Stimulated activated CD8-positive, alpha-beta memory T cell treated with anti-CD3 and anti-CD28 coated beads, Interleukin-7, amount 100 ng/mL, for 24 hours (primary cell): ENCODE data around the gene ENHO.
"Not testable (repeated sequence)": the region's sequence is repeated elsewhere in the genome, so short reads cannot be mapped to it uniquely, and the experiment has no call there.

Source experiments
- DNase-seq: peaks from one replicate; pipeline ENCODE4 v3.0.0-alpha.2; 2020; ENCODE audit warnings: low read depth

ENHO gene

DNA sequence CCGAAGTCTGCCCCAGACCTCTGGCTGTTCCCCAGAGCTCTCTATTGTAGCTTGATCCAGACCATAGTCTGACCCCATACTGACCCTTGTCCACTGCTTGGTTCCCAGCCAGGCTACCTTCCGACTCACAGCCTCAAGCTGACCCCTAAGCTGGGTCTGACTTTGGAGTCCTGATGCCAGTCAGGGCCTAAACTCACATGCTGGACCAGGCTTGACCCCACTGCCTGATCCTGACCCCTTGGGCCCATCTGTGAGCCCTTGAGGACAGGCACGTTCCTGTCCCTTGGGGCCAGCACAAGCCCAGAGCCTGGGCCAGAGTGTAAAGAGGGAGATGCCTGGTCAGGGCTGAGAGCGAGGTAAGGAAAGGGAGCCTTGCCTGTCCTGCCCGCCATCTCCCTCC lies 32.7 kb upstream of the ENHO start:
- no peak for DNase-seq

DNA sequence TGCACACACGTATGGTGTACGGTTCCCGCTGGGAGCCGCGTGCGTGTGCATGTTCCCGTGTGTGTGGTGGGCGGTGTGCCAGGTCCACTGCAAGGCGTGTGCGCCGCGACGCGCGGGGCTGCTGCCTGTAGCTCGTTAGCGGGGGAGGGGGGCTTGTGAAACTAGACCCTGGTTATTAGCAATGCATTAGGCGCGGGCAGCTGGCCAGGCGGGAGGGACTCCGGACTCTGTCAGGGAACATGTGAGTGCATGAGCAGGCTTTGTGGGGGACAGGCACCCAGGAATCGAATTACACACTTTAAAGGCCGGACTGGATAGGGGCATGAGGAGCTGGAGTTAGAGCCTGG lies 32.2 kb upstream of the ENHO start:
- DNase-seq: no peak

DNA sequence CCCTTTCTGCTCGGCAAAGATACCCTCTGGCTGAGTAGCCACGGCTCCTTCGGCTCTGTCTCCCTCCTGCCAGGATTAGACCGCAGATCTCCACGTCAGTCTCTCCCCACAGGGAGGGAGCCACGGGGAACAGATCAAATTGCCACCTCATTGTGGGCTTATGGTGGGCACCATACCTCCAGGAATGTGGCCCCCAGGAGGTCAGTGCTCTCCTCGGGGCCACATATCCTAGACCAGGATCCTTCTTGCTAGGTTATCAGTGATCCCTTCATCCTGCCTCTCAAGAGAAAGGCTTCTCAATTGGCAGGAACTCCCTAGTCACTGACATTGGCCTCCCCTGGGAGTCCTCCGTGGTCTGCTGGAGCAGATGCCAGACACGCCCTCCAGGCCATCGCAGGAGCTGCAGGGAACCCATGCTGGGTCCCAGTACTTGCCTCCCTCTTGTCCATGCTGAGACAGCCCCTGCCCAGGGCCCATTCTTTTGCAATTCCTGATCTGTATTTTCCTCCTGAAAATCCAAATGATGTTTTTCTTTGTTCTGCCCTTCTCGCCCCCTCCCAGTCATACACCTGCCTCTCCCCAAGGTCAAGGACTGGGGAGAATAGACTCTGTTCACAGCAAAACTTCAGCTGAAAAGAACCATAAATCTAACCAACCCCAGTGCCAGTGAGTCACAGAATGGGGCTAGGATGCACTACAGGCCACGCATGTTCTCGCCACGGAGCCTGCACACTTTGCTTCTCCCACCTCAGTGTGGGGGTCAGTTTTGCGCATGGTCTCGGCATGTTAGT lies 31.6 kb upstream of the ENHO start:
- no peak for DNase-seq

DNA sequence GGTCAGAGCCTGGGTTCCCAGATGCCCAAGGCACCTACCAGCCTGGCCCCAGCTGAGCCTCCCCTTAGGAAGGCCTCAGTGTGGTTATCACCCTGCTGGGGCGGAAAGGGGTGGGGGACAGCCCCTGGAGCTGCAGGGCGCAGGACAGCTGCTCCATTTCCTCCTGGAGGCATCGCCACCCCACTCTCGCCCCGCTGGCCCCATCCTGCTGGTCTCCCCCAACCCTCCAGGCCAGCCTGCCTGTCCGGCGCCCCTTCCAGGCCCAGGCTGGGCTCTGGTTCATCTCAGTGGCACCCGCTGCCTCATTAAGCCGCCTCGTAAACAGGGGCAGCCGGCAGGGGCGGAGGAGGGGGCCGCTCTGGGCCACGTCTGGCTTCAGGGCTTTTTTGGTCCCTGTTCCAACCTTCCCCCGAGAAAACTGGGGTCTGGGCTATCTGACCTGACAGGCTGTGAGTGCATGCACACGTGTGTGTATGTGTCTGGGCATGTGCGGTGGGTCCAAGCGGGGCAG lies 30.8 kb upstream of the ENHO start:
- DNase-seq: no peak

DNA sequence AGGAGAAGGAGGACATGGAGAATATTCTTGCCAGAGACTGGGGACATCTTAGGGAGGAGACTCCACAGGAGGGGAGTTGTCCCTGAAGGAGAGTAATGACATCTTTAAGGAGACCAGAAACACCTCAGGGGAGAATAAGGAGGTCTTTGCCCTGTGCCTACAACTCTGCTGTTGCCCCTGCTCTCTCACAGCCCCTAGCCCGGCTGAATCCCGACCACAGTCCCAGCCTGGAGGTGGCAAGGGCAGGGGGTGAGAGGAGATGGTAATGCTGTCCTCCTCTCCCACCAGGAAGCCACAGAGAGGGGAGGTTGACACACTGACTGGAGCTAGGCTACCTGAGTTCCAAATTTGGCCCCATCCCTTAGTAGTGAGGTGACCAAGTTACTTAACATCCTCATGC lies 30.2 kb upstream of the ENHO start:
- DNase-seq: no peak

DNA sequence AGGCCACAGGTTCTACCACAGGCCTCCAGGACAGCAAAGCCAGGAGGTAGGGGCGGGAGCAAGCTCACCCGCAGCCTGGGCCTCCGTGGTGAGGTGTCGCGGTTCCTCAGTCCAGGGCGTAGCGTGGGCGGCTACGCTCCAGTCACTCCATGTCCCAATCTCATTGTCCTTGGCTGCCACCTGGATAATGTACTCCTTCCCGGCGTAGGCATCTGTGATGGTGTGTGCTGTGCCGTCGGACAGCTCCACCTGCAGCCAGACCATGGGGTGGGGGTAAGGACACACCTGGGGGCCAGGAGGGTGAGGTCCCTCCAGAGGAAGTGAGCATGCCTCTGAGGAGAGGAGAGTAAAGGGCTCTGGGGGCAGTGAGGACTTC lies 29.8 kb upstream of the ENHO start:
- no peak for DNase-seq

DNA sequence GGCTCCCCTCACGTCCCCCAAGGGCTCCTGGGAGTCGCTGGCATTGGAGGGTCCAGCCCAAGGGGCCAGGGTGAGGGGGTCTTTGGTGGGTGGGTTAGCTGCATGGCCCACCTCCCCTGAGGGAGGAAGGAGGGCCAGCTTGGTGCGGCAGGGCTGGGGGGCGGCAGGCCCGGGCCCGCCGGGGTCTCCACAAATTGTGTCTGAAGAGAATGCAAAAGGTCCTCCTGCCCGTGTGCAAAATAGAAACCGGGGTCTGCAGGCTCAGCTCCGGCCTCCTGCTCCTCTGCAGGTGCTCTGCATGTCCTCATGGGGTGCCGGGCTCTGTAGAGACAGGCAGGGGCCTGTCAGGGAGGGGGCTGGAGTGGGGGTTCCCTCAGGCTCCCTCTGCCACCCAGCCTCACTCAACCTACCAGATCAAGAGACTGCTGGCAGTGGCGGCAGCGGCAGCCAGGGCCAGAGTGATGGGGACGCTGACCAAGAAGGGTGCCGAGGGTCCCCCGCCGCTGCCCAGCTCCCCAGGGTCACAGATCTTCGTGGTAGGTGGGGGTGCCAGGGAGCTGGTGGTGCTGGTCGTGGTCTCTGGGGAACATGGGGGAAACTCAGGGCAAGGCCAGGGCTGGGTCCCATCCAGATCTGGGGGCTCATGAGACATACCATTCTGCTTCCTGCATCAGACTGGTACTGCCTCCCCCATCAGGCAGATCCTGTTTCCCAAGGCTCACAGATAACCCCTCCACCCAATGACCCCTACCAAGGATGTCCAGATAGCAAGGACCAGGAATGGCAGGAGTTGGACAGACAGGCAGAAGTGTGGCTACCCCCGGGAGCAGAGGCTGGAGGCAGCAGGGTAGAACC lies 29.2 kb upstream of the ENHO start:
- no peak for DNase-seq

DNA sequence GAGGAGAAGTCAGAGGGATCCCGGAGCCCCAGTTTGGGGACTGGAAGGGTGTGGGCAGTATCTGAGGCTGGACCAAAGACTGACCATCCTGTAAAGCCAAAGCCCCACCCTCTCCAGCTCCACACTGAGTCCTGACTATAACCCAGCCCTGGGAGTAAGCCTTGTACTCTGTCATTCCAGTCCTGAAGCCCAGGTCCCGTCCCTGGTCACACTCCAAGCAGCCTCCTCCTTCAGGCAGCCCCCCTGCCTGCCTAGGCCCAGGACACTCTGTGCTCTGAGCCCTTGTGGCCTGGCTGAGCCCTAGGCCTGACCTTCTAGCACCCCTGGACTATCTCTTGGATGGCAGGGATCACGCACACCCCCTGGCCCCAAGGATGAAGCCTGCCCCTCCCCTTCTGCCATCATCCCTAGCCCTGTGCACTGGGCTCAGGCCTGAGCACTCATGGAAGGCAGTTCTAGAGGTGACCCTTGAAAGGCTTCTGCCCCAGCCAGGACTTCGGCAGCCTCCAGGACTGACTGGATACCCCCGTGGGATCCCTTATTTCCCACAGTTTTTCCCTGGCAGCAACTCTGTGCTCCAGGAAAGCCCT lies 28.0 kb upstream of the ENHO start:
- no peak for DNase-seq

DNA sequence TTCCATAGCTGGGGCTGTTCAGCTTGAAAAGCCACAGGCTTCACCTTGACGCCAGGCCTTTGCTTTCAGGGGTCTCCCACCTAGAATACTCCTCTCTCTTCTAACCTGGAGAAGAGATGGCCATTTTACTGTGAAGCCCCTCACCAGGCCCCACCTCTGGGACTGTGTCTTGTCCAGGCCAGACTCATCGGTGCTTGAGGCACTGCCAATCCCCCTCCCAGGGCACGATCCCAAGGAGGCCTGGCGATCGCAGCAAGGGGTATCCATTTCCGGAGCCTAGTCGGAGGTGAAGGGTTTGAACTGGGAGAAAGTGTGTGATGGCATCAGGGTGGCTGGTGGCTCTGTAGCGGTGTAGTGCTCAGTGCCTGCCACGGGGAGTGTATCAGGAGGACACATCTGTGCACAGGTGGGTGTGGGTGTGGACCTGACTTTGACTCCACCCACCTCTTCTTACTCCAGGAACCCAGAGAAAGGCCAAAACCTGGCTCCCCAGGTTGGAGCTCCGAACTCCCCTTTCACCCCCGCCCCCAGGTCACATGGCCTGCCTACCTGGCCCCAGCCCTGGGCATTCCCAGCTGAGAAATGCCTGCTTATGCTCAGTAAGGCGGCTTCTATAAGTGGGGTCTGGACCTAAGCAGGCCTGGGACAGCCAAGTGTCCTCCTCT lies 27.4 kb upstream of the ENHO start:
- no peak for DNase-seq

DNA sequence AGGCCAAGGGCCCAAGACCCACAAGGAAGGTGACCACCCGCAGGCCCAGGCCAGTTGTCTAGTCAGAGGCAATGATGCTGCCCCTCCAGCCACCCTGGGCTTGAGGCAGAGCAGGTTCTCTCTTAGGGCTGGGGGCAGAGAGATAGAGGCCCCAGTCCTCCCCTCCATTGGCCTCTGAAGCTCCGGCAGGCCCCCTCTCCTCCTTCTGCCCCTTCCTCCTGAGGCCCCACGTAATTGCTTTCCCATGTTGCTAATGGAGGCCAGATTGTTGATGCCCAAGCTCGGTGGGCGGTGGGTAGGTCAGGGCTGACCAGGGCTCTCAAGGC lies 26.6 kb upstream of the ENHO start:
- no peak for DNase-seq

DNA sequence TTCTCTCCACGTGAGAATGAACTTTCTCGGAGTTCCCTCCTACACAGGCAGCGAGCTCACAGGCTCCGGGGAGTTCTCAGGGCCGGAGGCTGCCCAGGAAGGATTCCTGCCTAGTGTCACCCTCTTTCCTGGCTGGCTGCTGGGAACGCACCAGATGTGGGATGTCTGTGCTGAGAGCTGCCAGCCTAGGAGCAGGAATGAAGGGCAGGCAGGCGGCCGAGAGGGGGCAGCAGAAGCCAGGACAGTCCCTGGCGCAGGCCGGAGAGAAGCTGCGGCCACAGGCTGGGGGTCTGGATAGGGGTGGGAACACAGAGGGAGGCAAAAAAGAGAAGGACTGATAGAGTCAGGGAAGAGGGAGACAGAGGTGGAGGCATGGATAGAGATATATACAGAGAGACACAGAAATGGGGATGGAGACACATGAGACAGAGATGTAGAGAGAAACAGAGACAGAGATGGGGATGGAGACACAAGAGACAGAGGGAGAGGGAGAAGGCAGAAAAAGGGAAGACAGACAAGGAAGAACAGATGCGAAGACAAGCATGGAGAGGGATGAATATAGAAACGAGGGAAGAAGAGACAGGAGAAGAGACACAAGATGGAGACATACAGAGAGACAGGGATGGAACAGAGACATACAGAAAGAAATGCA lies 25.3 kb upstream of the ENHO start:
- peak; percentile 5 for DNase-seq

DNA sequence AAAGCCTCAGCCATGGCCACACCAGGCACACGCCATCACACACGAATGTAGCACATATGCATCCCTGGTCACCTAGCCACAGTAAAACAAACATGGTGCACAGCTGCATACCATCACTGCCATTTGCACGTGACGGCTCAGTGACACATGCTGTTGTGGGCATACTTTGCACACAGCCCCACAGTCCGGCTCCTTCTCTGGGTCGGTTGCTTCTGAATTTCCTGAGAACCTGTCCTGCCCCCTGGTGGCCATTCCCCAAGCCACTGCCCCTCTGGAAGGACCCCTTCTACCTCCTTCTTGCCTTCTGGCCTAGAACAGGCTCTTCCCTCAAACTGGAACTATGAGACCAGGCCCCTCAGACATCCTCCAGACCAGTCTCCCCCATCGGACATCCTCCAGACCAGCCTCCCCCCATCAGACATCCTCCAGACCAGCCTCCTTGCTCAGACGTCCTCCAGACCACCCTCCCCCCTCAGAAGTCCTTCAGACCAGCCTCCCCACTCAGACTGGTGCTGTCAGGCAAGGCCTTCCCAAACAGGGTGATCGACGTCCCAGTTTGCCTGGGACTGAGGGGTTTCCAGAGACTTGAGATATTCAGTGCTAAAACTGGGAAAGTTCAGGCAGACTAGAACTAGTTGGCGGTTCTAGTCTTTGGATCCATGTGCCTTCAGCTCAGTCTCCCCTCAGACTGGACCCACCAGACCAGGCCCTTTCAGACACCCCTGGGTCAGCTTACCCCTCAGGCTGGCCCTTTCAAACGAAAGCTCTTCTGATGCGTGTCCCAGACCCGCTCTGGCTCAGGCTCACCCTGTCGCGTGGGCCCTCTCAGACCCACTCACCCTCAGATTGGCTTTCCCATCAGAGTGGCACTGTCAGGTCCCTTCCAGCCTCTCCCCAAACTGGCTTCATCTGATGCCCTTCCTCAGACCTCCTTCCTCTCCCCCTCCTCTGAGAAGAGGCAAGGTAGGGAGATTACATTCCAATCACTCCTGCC lies 24.3 kb upstream of the ENHO start:
- peak; percentile 45 for DNase-seq

DNA sequence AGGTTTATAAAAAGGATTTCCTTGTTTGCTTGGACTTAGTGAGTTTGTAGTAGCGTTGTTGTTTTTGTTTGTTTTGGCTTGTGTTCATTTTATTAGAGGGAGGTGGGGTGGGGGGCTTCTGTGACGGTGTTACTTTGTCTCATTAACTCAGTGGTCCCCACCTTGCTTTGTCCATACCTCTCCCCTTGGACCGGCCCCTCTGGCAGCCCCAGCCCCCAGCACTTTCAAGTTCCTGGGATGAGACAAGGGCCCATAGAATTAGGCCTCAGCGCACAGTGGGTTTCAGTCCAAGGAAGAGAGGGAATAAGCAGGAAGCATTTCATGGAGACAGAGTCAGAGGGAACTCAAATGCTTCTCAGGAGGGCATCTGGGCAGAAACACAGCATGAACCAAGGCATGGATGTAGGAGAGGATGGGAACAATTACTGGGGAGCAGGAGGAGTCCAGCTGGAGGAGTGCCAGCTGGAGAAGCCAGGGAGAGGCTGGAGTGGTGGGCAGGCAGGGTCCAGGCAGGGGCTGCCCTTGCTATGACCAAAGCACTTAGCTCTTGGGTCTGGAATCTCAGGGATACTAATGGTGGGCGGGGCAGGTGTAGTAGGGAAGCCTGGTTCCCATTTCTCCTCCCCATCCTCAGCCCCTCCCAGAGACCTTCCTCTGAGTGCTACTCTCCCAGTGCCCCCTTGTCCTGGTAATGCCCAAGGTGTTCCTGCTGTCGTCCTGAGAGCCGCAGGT lies 23.5 kb upstream of the ENHO start:
- DNase-seq: no peak

DNA sequence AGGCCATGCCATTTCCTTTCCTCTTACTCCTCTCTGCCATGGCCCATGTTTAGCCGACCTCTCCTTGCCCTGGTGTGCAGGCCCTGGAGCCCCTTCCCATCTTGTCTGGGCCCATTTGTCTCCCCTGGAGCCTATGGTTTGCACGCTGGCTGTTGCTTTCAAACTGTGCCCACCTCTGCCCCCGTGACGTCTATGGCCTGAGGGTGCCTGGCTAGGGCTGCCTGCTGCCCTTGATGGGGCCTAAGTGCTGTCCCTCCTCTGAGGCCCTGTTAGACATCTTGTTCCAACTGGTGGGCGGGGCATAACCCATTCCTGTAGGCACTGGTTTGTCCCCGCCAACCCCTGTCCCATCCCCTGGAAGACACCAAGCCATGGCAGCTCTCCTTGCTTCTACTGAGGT lies 22.7 kb upstream of the ENHO start:
- DNase-seq: no peak

DNA sequence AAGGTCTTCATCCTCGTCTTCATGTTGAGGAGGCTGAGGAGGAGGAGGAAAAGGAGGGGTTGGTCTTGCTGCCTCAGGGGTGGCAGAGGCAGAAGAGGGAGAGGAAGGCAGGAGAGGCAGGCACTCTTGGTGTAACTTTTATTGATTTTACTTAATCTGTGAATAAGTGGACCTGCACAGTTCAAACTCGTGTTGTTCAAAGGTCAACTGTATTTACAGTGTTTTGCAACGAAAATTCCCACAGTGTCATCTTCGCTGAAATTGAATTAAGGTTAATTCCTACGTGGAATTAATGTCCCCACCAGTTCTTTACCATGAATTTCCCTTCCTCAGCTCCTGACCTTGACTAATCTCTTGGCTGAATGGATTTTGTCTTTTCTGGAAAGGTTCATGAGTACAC lies 21.2 kb upstream of the ENHO start:
- no peak for DNase-seq

DNA sequence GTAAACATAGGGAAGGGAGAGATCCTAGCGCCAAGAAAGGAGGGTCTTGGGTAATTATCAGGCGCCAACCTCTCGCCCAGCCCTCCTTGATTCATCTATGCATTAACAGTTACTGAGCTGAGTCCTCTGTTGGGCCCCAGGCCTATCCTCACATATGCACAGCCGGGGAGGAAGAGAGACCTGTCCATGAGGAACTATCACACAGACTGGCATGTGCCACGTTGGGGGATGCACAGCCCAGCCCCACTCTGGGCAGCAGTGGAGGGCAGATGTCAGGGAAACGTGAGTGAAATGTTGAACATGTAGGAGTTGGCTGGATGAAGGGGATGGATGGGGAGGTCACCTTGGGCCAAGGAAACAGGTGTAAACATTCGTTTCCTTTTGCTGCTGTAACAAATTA lies 18.8 kb upstream of the ENHO start:
- no peak for DNase-seq

DNA sequence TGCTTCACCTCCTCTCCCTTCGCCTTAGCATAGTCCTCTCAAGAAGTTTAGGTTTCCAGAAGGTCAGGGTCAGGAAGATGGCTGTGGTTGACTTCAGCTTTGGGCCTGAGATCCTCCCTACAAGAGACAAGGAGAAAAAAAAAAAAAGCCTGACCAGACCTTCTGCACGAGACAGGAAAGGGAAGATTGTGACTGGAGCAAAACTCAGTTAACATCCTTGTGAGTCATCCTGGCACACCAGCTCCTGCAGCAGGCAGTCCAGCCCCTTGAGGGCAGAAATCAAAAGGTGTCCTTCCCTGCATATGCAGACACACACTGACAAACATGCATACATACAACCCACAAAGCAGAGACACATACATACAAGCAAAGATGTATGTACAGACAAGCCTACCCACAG lies 18.0 kb upstream of the ENHO start:
- no peak for DNase-seq

DNA sequence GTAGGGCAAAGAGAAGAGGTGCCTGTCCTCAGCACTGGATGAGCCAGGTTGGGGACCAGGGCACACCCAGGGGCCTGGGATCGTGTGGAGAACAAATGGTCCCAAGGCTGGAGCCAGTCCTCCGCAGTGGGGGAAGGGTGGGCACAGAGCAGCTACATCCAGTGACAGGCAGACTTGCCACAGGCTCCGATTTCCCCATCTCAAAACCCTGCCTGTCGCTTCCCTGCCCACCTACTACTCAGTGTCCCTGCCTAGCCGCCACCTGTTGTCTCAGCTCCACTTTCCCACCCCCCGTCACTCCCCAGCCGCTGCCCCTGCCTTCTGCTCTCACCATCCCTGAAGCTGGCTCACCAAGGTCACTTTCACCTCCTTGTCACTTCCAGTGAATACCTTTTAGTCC lies 13.9 kb upstream of the ENHO start:
- no peak for DNase-seq

DNA sequence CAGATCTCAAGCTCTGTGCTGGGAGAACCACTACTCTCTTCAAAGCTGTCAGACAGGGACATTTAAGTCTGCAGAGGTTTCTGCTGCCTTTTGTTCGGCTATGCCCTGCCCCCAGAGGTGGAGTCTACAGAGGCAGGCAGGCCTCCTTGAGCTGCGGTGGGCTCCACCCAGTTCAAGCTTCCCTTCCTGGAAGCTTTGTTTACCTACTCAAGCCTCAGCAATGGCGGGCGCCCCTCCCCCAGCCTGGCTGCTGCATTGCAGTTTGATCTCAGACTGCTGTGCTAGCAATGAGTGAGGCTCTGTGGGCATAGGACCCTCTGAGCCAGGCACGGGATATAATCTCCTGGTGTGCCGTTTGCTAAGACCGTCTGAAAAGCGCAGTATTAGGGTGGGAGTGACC lies 9.3 kb upstream of the ENHO start:
- DNase-seq: not testable (repeated sequence)

DNA sequence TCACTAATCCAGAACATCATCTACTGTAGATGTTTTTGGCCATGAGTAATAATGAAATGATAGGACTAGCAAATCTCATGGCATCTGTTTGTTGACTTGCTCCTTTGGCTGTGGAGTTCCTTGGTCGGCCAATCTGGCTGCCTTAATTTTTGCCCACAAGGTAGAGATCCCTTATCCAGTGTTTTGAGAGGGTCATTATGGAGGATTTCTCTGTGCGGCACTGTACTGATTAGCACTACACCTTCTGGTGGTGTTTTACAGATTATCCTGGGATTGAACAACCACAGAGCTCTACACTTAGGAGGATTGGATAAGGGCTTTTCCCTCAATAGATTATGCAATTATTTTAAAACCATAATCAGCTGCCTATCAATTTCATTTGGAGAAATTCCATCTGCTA lies 3.2 kb upstream of the ENHO start:
- DNase-seq: no peak
